Amygdala (tissue), 56 donors: Measurements from ENCODE around the gene ERBB4.

Source experiments
- DNase-seq, 56 donors: peaks; one replicate each; lab custom pipeline; 2025; lab: John Stamatoyannopoulos, UW

ERBB4 gene

GRCh38 chr2:212099658-212100057 lies 438.9 kb downstream of the ERBB4 start:
- DNase-seq = no peak

GRCh38 chr2:212098966-212099365 lies 439.6 kb downstream of the ERBB4 start:
- DNase-seq = no peak

- no peak for DNase-seq
Observed at GRCh38 chr2:212097001-212097400, 441.6 kb downstream of the ERBB4 start.

GRCh38 chr2:212089873-212090272 lies 448.7 kb downstream of the ERBB4 start:
- no peak for DNase-seq

DNA sequence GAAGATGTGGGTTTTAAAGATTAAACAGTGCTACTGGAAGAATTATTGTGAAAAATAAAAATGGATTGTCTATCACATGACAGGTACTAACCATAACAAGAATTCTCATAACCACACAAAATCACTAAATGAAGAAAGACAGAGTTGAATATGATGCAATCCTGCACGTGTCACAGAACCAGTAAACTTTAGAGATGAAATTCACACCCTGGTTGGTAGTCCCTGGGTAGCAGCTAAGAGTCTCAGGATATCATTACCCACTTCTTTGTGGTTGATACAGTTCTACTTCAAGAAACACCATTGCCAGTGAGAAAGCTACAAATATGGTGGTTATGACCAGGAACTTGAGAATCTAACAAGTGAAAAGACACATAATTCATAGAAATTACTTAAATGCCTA lies 450.2 kb downstream of the ERBB4 start:
- no peak for DNase-seq

- no peak for DNase-seq
Observed at GRCh38 chr2:212083492-212083891, 455.1 kb downstream of the ERBB4 start.

GRCh38 chr2:212078103-212078502 lies 460.5 kb downstream of the ERBB4 start:
- DNase-seq = no peak

DNA sequence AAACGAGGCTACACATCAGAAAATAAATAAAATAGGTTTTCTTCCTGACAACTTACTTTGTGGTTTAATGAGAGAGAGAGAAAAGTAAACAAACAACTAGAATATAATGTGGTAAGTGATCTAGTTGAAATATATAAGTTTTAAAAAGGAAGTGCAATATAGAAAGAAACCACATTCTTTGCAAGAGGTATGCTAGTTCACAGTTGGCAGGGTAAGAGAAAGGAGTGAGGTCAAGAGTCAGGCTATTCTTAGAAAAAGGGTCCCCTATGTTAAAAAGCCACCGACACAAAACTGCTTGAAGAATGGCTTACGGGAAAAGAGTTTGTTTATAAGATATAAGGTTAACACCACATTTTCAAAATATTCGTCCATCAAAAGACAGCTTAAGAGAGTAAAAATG lies 462.1 kb downstream of the ERBB4 start:
- DNase-seq = no peak

DNA sequence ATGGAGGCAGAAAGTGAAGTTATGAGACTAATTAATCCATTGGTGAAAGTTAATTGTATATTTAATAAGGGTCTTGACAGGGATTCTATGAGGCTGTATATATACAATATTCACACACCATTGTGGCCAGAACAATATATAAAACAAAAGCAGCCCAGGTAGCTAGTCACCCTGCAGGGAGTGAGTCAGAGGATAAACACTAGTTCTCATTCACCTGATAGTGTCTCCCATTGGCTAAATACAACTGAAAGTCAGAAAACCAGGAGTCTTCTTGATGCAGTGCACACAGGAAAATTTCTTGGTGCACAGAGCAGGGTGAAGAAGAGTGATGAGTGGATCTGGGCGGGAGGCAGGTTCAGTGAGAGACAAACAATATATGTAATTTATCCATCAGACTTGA lies 465.2 kb downstream of the ERBB4 start:
- no peak for DNase-seq

GRCh38 chr2:212066546-212066945 lies 472.1 kb downstream of the ERBB4 start:
- no peak for DNase-seq

- DNase-seq = no peak
Observed at GRCh38 chr2:212064318-212064717, 474.3 kb downstream of the ERBB4 start.

- DNase-seq = no peak
Observed at GRCh38 chr2:212052412-212053159, 486.0 kb downstream of the ERBB4 start.

GRCh38 chr2:212050871-212051270 lies 487.7 kb downstream of the ERBB4 start:
- no peak for DNase-seq

- no peak for DNase-seq
Observed at GRCh38 chr2:212042562-212042961, 496.0 kb downstream of the ERBB4 start.

GRCh38 chr2:212037062-212037461 lies 501.5 kb downstream of the ERBB4 start:
- no peak for DNase-seq

DNA sequence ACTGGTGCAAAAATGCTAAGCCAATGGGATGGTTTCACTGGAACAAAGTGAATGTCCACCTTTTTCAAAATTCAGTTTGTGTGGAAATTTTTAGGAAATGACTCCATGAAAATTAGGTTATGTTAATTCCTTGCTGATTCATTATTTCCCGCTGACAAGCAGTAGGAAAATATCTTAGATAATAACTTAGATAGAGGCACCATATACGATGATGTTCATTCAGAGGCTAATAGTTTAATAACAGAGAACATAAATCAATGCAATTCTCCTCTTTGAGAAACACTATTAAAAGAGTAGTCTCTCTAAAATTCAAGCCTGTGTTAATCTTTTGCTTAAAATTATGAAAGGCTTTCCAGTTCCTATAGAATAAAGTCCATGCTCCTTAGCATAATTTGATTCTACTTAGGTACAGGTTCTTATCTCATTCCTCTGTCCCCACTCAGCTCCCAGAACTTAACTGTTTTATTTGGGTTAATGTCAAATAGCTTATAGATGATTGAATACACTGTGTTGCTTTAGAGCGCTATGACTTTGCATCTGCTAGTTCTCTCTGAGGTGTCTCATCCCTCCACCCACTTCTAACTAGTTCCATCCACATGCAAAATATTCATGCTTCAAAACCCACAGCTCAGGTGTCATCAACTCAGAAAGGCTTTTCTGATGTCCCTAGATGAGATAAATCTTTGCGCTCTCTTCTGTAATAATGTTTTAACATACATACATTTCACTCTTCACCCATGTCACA lies 503.6 kb downstream of the ERBB4 start:
- no peak for DNase-seq

- DNase-seq = no peak
Observed at GRCh38 chr2:212033888-212034287, 504.7 kb downstream of the ERBB4 start.

- no peak for DNase-seq
Observed at GRCh38 chr2:212032536-212033219, 505.9 kb downstream of the ERBB4 start.

- no peak for DNase-seq
Observed at GRCh38 chr2:212032032-212032431, 506.6 kb downstream of the ERBB4 start.

GRCh38 chr2:212030709-212031108 lies 507.9 kb downstream of the ERBB4 start:
- DNase-seq = no peak

GRCh38 chr2:212028798-212029394 lies 509.7 kb downstream of the ERBB4 start:
- no peak for DNase-seq
